ENCODE results near the gene LHX6. TPM values are rescaled to one million over a fixed set of nuclear protein-coding genes. Genes with fewer than 3 reads are reported as not detected.

Gene LHX6
- polyA plus RNA-seq, 2 donors: 0.63 to 1.0 TPM

- peaks cover 3 to 5% of the 10 kb centered on the region in 2 donors for H3K36me3 ChIP-seq (ENCODE audit: control insufficient read depth in 2 of 2, insufficient read depth in 2 of 2, low read length in 1 of 2)
- WGBS, 2 donors: 76 to 80% methylated on average over 5 of the region's 5 CpGs
Observed at GRCh38 chr9:122239722-122240121, 11.0 kb upstream of the LHX6 start.

DNA sequence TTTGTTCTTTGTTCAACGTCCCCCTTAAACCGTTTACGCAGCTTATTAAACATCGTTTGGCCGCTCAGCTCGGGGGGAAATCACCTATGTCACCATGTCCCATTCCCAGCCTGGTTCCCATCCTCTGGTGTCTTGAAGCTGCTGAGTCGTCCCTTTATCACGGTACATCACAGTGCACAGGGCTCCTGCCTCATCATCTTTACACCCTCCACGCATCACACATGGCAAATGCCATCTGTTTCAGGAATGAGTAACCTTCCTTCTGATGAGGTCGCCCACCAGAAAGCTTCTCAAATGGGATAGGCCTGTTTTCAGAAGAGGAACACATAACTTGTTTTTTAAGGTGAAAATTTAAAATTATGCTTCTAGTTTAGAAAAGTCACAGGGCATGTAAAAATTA is 7.9 kb upstream of the LHX6 start:
- WGBS, 2 donors: 82 to 85% methylated on average over 10 of the region's 10 CpGs
- no peaks in the 10 kb centered on the region for H3K9me3 ChIP-seq (ENCODE audit: control insufficient read depth in 2 of 2, insufficient read depth in 1 of 2, low read depth in 1 of 2, low read length in 1 of 2)

More at GRCh38 chr9:122239722-122240121, 11.0 kb upstream of the LHX6 start:
- Histone ChIP-seq H3K27me3 (ENCODE audit: control insufficient read depth in 1 of 2, insufficient read depth in 2 of 2, low read length in 2 of 2) (no peaks in the 10 kb centered on the region), H3K9me3 (ENCODE audit: control insufficient read depth in 2 of 2, insufficient read depth in 1 of 2, low read depth in 1 of 2, low read length in 1 of 2) (no peaks in the 10 kb centered on the region), H3K27ac (ENCODE audit: low read depth in 2 of 2, low read length in 1 of 2) (no peak overlapping the region), H3K4me3 (ENCODE audit: low read depth in 1 of 2, low read length in 2 of 2) (no peak overlapping the region), H3K4me1 (ENCODE audit: control insufficient read depth in 2 of 2, insufficient read depth in 2 of 2, low read length in 1 of 2) (no peaks in the 10 kb centered on the region)

GRCh38 chr9:122234022-122234748 is 5.4 kb upstream of the LHX6 start:
- H3K9me3 ChIP-seq (ENCODE audit: control insufficient read depth in 2 of 2, insufficient read depth in 1 of 2, low read depth in 1 of 2, low read length in 1 of 2): no peaks in the 10 kb centered on the region
- peaks cover 0 to under 1% of the 10 kb centered on the region in 2 donors for H3K27me3 ChIP-seq (ENCODE audit: control insufficient read depth in 1 of 2, insufficient read depth in 2 of 2, low read length in 2 of 2)
- H3K4me1 ChIP-seq (ENCODE audit: control insufficient read depth in 2 of 2, insufficient read depth in 2 of 2, low read length in 1 of 2): peaks cover 0 to under 1% of the 10 kb centered on the region in 2 donors
- WGBS, 2 donors: 82 to 89% methylated on average over 7 of the region's 7 CpGs
- H3K4me3 ChIP-seq (ENCODE audit: low read depth in 1 of 2, low read length in 2 of 2): no peak overlapping the region
- no peak overlapping the region for H3K27ac ChIP-seq (ENCODE audit: low read depth in 2 of 2, low read length in 1 of 2)
- H3K36me3 ChIP-seq (ENCODE audit: control insufficient read depth in 2 of 2, insufficient read depth in 2 of 2, low read length in 1 of 2): no peaks in the 10 kb centered on the region

More for the DNA sequence above, 7.9 kb upstream of the LHX6 start:
- no peak overlapping the region for H3K27ac ChIP-seq (ENCODE audit: low read depth in 2 of 2, low read length in 1 of 2)
- no peak overlapping the region for H3K4me3 ChIP-seq (ENCODE audit: low read depth in 1 of 2, low read length in 2 of 2)
- H3K36me3 ChIP-seq (ENCODE audit: control insufficient read depth in 2 of 2, insufficient read depth in 2 of 2, low read length in 1 of 2): peaks cover under 1 to 2% of the 10 kb centered on the region in 2 donors
- H3K27me3 ChIP-seq (ENCODE audit: control insufficient read depth in 1 of 2, insufficient read depth in 2 of 2, low read length in 2 of 2): no peaks in the 10 kb centered on the region
- H3K4me1 ChIP-seq (ENCODE audit: control insufficient read depth in 2 of 2, insufficient read depth in 2 of 2, low read length in 1 of 2): no peaks in the 10 kb centered on the region

DNA sequence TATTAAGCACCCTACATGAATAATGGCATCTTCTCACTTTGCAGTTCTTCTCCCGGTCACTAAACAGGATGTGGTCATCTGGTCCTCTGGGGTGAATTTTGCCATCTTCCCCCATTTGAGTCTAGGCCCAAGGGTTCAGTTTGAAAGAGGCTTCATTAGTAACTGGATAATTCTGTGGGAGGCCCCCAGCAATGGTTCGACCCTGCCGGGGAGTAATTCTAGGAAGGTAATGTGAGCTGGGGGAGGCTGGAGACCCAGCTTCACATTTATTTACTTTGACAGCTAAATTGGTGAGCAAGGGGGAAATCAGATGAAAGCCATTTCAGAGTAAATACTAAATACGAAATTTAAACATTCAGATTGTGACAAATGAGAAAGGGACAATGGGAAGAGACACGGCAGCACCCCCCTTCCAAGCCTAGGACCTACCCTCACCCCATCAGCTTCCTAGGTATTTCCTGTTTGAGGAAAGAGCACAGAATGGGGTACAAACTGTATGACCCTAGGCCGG is 4.1 kb upstream of the LHX6 start:
- 68 to 75% methylated on average over 6 of the region's 6 CpGs for WGBS, 2 donors

DNA sequence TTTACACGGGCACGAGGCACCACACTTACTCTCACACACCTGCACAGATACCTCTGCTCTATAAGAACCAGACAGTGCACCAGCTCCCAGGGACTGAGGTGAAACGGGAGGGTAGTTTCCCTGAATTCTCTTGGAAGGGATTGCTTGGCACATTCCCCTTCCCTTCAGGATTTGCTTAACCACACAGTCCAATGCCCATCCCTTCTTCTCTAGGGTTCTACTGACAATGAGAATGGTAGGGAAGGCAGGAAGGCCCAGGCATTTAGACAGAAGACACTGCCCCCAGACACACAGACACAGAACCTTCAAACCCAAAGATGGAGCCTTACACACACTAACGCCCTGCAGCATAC is 704 bp upstream of the LHX6 start:
- Histone ChIP-seq H3K36me3 (ENCODE audit: control insufficient read depth in 2 of 2, insufficient read depth in 2 of 2, low read length in 1 of 2) (no peaks in the 10 kb centered on the region), H3K27me3 (ENCODE audit: control insufficient read depth in 1 of 2, insufficient read depth in 2 of 2, low read length in 2 of 2) (peaks cover 0 to 39% of the 10 kb centered on the region in 2 donors), H3K27ac (ENCODE audit: low read depth in 2 of 2, low read length in 1 of 2) (no peak overlapping the region), H3K4me1 (ENCODE audit: control insufficient read depth in 2 of 2, insufficient read depth in 2 of 2, low read length in 1 of 2) (peaks cover 9 to 16% of the 10 kb centered on the region in 2 donors), H3K4me3 (ENCODE audit: low read depth in 1 of 2, low read length in 2 of 2) (no peak overlapping the region), H3K9me3 (ENCODE audit: control insufficient read depth in 2 of 2, insufficient read depth in 1 of 2, low read depth in 1 of 2, low read length in 1 of 2) (peaks cover 0 to 3% of the 10 kb centered on the region in 2 donors)
- 31 to 46% methylated on average over 4 of the region's 4 CpGs for WGBS, 2 donors

More for the DNA sequence above, 4.1 kb upstream of the LHX6 start:
- peaks cover 0 to 13% of the 10 kb centered on the region in 2 donors for H3K27me3 ChIP-seq (ENCODE audit: control insufficient read depth in 1 of 2, insufficient read depth in 2 of 2, low read length in 2 of 2)
- H3K27ac ChIP-seq (ENCODE audit: low read depth in 2 of 2, low read length in 1 of 2): no peak overlapping the region
- H3K4me1 ChIP-seq (ENCODE audit: control insufficient read depth in 2 of 2, insufficient read depth in 2 of 2, low read length in 1 of 2): peaks cover 0 to 4% of the 10 kb centered on the region in 2 donors
- H3K9me3 ChIP-seq (ENCODE audit: control insufficient read depth in 2 of 2, insufficient read depth in 1 of 2, low read depth in 1 of 2, low read length in 1 of 2): no peaks in the 10 kb centered on the region
- H3K4me3 ChIP-seq (ENCODE audit: low read depth in 1 of 2, low read length in 2 of 2): no peak overlapping the region
- no peaks in the 10 kb centered on the region for H3K36me3 ChIP-seq (ENCODE audit: control insufficient read depth in 2 of 2, insufficient read depth in 2 of 2, low read length in 1 of 2)

DNA sequence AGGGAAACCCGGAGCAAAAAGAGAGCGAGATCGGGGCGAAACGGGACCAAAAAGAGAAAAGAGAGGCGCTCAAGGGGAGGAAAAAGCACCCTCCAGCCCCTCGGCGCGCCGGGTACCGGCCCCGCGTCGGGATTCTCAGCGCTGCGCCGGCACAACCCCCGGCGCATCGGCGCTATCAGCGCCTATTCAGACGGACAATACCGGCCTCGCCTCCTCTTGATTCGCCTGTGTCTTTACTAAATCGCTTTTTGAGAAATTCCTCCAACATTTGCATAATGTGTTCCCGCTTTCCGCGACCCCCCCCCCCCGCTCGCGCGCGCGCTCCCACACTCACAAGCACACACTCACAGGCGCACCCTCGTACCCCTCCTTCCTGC is 578 bp downstream of the LHX6 start:
- Histone ChIP-seq H3K4me1 (ENCODE audit: control insufficient read depth in 2 of 2, insufficient read depth in 2 of 2, low read length in 1 of 2) (peaks cover 9 to 16% of the 10 kb centered on the region in 2 donors), H3K27ac (ENCODE audit: low read depth in 2 of 2, low read length in 1 of 2) (no peak overlapping the region), H3K27me3 (ENCODE audit: control insufficient read depth in 1 of 2, insufficient read depth in 2 of 2, low read length in 2 of 2) (peaks cover 0 to 39% of the 10 kb centered on the region in 2 donors), H3K9me3 (ENCODE audit: control insufficient read depth in 2 of 2, insufficient read depth in 1 of 2, low read depth in 1 of 2, low read length in 1 of 2) (peaks cover 0 to 3% of the 10 kb centered on the region in 2 donors), H3K4me3 (ENCODE audit: low read depth in 1 of 2, low read length in 2 of 2) (peak overlapping the region; percentile 33 to 51), H3K36me3 (ENCODE audit: control insufficient read depth in 2 of 2, insufficient read depth in 2 of 2, low read length in 1 of 2) (no peaks in the 10 kb centered on the region)
- WGBS, 2 donors: 1 to 2% methylated on average over 37 to 38 of the region's 38 CpGs

DNA sequence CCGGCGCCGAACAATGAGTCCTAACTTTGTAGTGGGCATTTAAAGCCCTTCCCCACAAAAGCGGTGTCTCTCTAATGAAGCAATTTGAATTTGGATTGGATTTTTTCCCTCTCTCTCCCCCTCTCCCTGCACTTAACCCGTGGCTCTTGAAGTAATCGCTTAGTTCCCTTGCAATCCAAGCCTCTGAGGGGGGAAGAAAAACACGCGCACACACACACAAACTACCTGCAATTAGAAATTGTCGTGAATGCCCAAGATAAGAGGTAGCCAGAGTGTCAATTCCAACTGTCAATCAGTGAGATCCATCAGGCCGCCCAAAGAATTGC is 1.2 kb downstream of the LHX6 start:
- H3K9me3 ChIP-seq (ENCODE audit: control insufficient read depth in 2 of 2, insufficient read depth in 1 of 2, low read depth in 1 of 2, low read length in 1 of 2): peaks cover 0 to 3% of the 10 kb centered on the region in 2 donors
- no peak overlapping the region for H3K27ac ChIP-seq (ENCODE audit: low read depth in 2 of 2, low read length in 1 of 2)
- peaks cover 0 to 39% of the 10 kb centered on the region in 2 donors for H3K27me3 ChIP-seq (ENCODE audit: control insufficient read depth in 1 of 2, insufficient read depth in 2 of 2, low read length in 2 of 2)
- H3K4me3 ChIP-seq (ENCODE audit: low read depth in 1 of 2, low read length in 2 of 2): peak overlapping the region in 1 of 2 donors; percentile 51
- WGBS, 2 donors: 12 to 26% methylated on average over 10 of the region's 10 CpGs
- no peaks in the 10 kb centered on the region for H3K36me3 ChIP-seq (ENCODE audit: control insufficient read depth in 2 of 2, insufficient read depth in 2 of 2, low read length in 1 of 2)
- peaks cover 9 to 16% of the 10 kb centered on the region in 2 donors for H3K4me1 ChIP-seq (ENCODE audit: control insufficient read depth in 2 of 2, insufficient read depth in 2 of 2, low read length in 1 of 2)

GRCh38 chr9:122226758-122227574 is 1.8 kb downstream of the LHX6 start:
- no peak overlapping the region for H3K27ac ChIP-seq (ENCODE audit: low read depth in 2 of 2, low read length in 1 of 2)
- WGBS, 2 donors: 22 to 24% methylated on average over 51 to 59 of the region's 59 CpGs
- no peaks in the 10 kb centered on the region for H3K36me3 ChIP-seq (ENCODE audit: control insufficient read depth in 2 of 2, insufficient read depth in 2 of 2, low read length in 1 of 2)
- H3K4me3 ChIP-seq (ENCODE audit: low read depth in 1 of 2, low read length in 2 of 2): peak overlapping the region in 1 of 2 donors; percentile 51
- H3K27me3 ChIP-seq (ENCODE audit: control insufficient read depth in 1 of 2, insufficient read depth in 2 of 2, low read length in 2 of 2): peaks cover 0 to 39% of the 10 kb centered on the region in 2 donors
- H3K9me3 ChIP-seq (ENCODE audit: control insufficient read depth in 2 of 2, insufficient read depth in 1 of 2, low read depth in 1 of 2, low read length in 1 of 2): peaks cover 0 to 3% of the 10 kb centered on the region in 2 donors
- H3K4me1 ChIP-seq (ENCODE audit: control insufficient read depth in 2 of 2, insufficient read depth in 2 of 2, low read length in 1 of 2): peaks cover 9 to 16% of the 10 kb centered on the region in 2 donors

DNA sequence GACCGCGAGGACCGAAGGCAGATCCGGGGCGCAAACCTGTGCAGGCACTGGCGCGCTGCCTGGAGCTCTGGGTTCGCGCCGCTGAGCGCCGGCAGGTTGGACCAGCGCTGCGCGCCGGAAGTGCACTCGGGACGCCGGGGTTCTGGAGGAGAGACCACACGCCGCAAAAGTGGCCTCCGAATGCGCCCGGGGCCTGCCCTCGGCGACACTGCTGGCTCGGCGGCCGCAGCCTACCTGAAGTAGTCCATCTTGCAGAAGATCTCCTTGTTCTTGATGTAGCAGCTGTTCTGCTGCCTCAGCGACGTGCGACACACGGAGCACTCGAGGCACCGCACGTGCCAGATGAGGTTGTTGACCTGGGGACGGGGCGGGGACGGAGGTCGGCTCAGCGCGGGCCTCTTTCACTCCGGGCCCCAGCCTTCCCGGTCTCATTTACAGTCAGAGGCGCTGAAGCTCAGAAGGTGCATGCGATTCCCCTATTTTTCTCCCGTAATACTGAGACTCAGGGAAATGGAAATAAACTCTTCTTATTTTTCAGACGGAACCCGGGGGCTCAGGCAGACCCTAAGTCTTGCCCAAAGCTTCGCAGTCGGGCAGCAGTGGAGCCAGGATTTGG is 2.5 kb downstream of the LHX6 start:
- 23 to 26% methylated on average over 44 to 51 of the region's 51 CpGs for WGBS, 2 donors
- Histone ChIP-seq H3K27me3 (ENCODE audit: control insufficient read depth in 1 of 2, insufficient read depth in 2 of 2, low read length in 2 of 2) (peaks cover 0 to 39% of the 10 kb centered on the region in 2 donors), H3K36me3 (ENCODE audit: control insufficient read depth in 2 of 2, insufficient read depth in 2 of 2, low read length in 1 of 2) (no peaks in the 10 kb centered on the region), H3K27ac (ENCODE audit: low read depth in 2 of 2, low read length in 1 of 2) (no peak overlapping the region), H3K9me3 (ENCODE audit: control insufficient read depth in 2 of 2, insufficient read depth in 1 of 2, low read depth in 1 of 2, low read length in 1 of 2) (peaks cover 0 to 3% of the 10 kb centered on the region in 2 donors), H3K4me3 (ENCODE audit: low read depth in 1 of 2, low read length in 2 of 2) (peak overlapping the region; percentile 3 to 11), H3K4me1 (ENCODE audit: control insufficient read depth in 2 of 2, insufficient read depth in 2 of 2, low read length in 1 of 2) (peaks cover 9 to 16% of the 10 kb centered on the region in 2 donors)
